D721Med (cell line): ENCODE results near the gene BBS9.

Experiments used
- DNase-seq: peaks from one replicate; pipeline ENCODE4 v3.0.0; 2011; ENCODE audit warnings: low spot score; ENCODE audit not compliant: insufficient read length
- FAIRE-seq: peaks from 2 replicates; lab custom pipeline; 2011; peaks lifted over from hg19 to GRCh38; lab: Jason Lieb, UNC
- CTCF ChIP-seq: IDR thresholded peaks from 2 replicates; pipeline ENCODE4 v1.5.1; 2012; ENCODE audit warnings: mild to moderate bottlenecking, control low read depth; ENCODE audit not compliant: insufficient read depth; ENCODE audit errors: missing control alignments

BBS9 gene

DNA sequence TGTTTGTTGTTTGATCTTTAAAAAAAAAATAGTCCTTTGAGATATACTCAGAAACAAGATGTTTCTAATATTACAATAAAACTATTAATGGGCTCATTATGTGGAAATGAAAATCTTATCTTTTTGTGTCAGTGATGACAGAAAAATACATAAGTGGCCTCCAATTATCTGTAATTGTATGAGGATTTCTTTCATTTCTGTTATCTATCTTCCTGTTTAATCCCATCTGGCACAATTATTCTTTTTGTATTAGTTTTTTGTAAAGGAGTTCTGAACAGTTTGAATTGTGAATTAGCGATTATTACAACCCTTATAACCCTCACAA, 270.8 kb downstream of the BBS9 start:
- FAIRE-seq = no peak
- DNase-seq = no peak
- TF ChIP-seq CTCF = no peak

GRCh38 chr7:33410266-33410665, 280.9 kb downstream of the BBS9 start:
- FAIRE-seq (no peak), DNase-seq (no peak)
- TF ChIP-seq CTCF = no peak

DNA sequence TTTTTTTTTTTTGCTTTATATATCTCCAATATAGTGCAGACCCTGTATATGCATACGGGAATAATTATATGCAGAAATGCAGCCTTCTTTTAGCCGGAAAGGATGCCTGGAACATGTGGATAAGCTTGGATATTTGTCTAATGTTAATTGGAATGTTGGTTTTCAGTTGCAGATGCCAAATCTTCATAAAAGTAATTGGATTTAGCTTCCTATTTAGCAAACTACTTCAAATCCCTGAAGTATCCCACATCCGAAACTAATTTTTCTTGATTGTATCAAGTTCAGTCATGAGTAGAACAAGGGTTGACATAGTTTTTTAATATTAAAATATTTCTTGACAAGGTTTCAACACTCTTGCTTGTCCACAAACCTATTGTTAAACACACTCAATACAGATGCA, 281.7 kb downstream of the BBS9 start:
- no peak for TF ChIP-seq CTCF

GRCh38 chr7:33412331-33412730, 283.0 kb downstream of the BBS9 start:
- TF ChIP-seq CTCF = no peak
- FAIRE-seq = no peak
- no peak for DNase-seq

More for the DNA sequence above, 281.7 kb downstream of the BBS9 start:
- DNase-seq = no peak
- FAIRE-seq = no peak

GRCh38 chr7:33418251-33418701, 288.9 kb downstream of the BBS9 start:
- DNase-seq (no peak), FAIRE-seq (no peak)
- TF ChIP-seq CTCF = no peak

- FAIRE-seq = no peak
- DNase-seq = no peak
- TF ChIP-seq CTCF = no peak
Observed at GRCh38 chr7:33420311-33420940, 291.1 kb downstream of the BBS9 start.

GRCh38 chr7:33421429-33421828, 292.1 kb downstream of the BBS9 start:
- FAIRE-seq (no peak), DNase-seq (no peak)
- peak; percentile 15 for TF ChIP-seq CTCF
